Caki2 (cell line): ENCODE measurements around the gene AREL1. TPM values are rescaled to one million over a fixed set of nuclear protein-coding genes. Genes with fewer than 3 reads are reported as not detected.

Experiments
- DNase-seq: peaks from one replicate; pipeline ENCODE4 v3.0.0-alpha.2; 2015; ENCODE audit warnings: low read depth
- in situ Hi-C: cut with HindIII; loops from 2 replicates; pipeline ENCODE4 v1.10.0; 2016; ENCODE audit warnings: low sequenced_read_pairs, low pct_unique_long_range_greater_than_20kb, mixed read lengths
- total RNA-seq: library from RNA; depleted of rRNA; stranded (reverse); fragments of >200 nt; shearing (Covaris generic); gene quantifications from 2 replicates; pipeline ENCODE4 v1.2.3, GENCODE V29; 2014; ENCODE audit warnings: low replicate concordance

Gene AREL1
- total RNA-seq, 1 experiment from 2014 or later = 15.2 TPM

- DNase-seq = no peak
- in situ Hi-C loops = no loop called here
Measured at GRCh38 chr14:74647678-74648461, 65.0 kb downstream of the AREL1 start.

DNA sequence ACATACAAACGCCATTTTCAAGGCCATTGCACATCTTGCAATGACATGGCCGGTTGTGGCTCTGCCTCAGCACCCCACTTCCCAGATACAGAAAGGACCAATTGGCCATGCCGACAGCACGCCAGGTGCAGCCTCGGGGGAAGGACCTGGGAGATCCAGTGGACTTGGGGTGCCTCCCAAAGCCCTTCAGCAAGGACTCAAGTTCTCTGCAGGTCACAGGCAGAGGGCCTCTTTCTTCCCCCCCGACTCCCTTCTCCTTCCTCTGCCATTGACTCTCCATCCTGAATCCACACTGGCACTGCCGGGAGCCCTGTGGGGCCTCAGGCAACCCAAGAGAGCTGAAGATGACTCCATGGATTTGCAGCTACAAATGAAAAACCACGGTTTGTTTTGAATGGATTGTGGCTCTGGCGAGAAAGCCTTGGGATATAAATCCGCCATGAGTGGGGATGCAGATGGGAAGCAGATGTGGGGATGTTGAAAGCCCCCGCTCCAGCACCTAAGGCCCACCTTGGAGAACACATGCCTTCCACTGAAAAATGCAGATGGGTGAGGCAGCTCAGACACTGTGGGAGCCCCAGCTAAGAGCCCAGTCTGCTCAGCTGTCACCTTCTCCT lies 65.7 kb downstream of the AREL1 start:
- in situ Hi-C loops = no loop called here
- no peak for DNase-seq

- DNase-seq = no peak
- in situ Hi-C loops = no loop called here
Measured at GRCh38 chr14:74645756-74646470, 67.0 kb downstream of the AREL1 start.

DNA sequence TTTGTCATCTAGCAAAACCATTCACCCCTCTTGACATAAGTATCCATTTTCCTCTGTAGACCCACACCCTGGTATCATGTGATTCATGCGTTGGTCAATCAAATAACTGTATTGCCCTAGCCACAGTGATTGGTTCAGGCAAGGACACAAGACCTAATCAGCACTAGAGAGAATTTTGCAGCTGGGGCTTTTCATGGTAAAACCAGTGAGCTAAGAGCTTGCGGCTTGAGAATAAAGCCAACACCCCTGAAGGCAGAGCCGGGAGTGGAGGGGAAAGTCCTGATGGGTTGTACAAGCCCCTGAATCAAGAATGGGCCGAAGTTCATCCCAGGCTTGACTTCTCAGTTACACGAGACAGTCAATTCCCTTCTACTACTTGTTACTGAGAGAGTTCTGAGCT lies 67.6 kb downstream of the AREL1 start:
- no peak for DNase-seq
- in situ Hi-C loops = no loop called here

GRCh38 chr14:74641601-74642391 lies 71.1 kb downstream of the AREL1 start:
- in situ Hi-C loops = no loop called here
- no peak for DNase-seq

DNA sequence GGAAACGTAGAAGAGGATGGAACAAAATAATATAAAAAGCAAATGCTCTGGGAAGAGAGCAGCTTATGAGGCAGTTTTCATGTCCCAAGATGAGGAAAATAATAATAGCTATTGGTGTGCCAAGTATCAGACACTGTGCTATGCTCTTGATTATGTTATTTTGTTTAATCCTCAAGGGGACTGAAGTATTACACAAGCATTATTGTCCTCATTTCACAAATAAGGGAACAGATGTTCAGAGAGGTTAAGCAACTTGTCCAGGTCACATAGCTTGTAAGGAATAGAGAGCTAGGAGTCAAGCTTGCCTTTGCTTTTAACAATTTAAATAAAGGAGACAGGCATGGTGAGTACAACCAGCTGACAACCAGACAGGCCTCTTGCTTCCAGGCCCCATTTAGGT lies 73.9 kb downstream of the AREL1 start:
- in situ Hi-C loops = no loop called here

DNA sequence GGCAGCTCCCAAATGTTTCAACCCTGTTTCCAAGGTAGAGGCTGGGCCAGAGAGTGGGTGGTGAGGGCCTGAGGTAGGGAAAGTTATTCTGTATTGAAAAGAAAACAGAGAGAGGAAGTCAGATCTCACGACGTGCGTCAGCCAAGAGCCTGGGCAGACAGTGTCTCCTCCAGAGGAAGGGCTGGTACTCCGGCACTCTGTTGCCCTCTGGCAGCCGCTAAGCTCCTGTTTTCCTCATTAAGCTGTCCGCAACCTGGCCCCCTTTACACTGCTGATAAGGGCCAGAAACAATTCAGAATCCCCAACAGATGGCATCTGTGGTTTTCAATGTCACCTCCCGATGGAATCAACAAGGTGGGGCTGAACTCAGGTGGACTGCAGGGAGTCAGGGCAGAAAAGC lies 74.8 kb downstream of the AREL1 start:
- DNase-seq = no peak
- in situ Hi-C loops = no loop called here

More for the DNA sequence above, 73.9 kb downstream of the AREL1 start:
- DNase-seq = no peak

DNA sequence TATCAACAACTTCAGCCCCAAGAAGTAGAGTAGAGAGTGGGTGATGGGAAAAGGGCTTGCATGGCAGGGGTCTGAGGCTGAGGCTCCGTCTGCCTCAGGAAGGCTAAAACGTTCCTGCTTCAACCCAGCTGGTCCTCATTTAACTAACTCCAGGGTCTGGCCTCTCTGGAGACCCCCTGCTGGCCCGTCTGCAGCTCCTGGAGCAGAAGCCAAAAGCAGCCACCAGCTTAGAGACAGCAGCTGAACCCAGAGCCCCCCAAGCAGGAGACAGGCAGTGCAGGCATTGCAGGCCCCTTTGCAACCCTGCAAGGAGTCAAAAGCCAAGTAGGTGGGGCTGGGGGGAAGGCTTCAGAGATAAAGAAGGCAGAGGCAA lies 75.7 kb downstream of the AREL1 start:
- in situ Hi-C loops = no loop called here
- no peak for DNase-seq

- in situ Hi-C loops = no loop called here
- no peak for DNase-seq
Measured at GRCh38 chr14:74636424-74637177, 76.3 kb downstream of the AREL1 start.

GRCh38 chr14:74635847-74636246 lies 77.0 kb downstream of the AREL1 start:
- in situ Hi-C loops = no loop called here

GRCh38 chr14:74634964-74635363 lies 77.9 kb downstream of the AREL1 start:
- no peak for DNase-seq
- in situ Hi-C loops = no loop called here

More at GRCh38 chr14:74635847-74636246, 77.0 kb downstream of the AREL1 start:
- no peak for DNase-seq

DNA sequence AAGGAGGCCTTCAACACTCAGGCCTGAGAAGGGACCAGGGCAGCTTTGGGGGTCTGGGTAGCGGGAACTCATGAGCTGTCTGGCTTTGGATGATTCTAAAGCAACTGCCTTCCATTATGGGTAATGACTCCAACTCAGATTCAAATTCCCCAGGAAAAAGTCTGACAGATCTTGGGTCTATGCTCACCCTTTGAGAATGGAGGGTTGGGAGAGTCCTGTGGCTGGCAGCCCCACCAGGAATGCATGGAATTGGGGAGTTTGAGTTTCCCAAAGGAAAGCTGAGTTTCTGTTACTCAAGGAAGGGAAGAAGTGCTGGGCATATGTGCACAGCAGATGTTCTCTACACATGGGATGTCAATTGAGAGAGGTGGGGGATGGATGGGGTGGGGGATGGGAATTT lies 78.4 kb downstream of the AREL1 start:
- in situ Hi-C loops = no loop called here
- no peak for DNase-seq

GRCh38 chr14:74630881-74631690 lies 81.8 kb downstream of the AREL1 start:
- in situ Hi-C loops = no loop called here
- DNase-seq = no peak

DNA sequence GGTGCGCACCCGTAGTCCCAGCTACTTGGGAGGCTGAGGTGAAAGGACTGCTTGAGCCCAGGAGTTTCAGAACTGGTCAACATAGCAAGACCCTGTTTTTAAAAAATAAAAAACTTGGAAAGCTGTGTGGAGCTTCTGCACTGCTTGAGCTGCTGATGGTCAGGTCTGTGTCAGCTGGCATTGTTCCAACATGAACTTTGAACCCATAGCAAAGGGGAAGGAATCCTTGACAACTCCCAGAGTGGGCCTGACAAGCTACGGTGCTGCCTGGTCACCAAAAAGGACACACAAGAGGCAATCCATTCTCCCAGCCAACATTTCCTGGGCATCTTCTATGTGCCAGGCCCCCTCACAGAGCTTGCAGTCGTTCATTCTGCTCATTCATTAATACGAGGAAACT lies 84.5 kb downstream of the AREL1 start:
- no peak for DNase-seq
- in situ Hi-C loops = no loop called here

- no peak for DNase-seq
- in situ Hi-C loops = no loop called here
Measured at GRCh38 chr14:74627076-74627475, 85.8 kb downstream of the AREL1 start.

DNA sequence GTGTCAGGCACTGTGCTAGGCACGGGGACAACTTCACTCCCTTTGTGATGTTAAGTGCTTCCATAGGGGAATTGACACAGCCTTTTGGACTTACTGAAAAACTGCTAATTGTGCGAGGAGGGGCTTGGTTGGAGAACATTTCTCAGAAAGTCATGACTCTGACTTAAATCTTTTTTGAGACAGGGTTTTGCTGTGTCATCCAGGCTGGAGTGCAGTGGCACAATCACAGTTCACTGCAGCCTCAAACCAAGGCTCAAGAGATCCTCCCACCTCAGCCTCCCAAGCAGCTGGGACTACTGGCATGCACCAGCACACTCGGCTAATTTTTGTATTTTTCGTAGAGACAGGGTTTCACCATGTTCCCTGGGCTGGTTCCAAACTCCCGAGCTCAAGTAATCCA lies 90.6 kb downstream of the AREL1 start:
- in situ Hi-C loops = no loop called here
- no peak for DNase-seq

GRCh38 chr14:74621556-74621955 lies 91.3 kb downstream of the AREL1 start:
- DNase-seq = no peak
- in situ Hi-C loops = no loop called here
